GM23248 (cell line): ENCODE results near the gene NSMCE1.

Experiments
- EZH2 ChIP-seq: fragments of 200-600 bp; sonication (generic); IDR thresholded peaks from 2 replicates; pipeline ENCODE4 v1.6.1; 2018; ENCODE audit warnings: antibody characterized with exemption, mild to moderate bottlenecking; ENCODE audit not compliant: insufficient read depth, poor library complexity, severe bottlenecking
- EZH2phosphoT487 ChIP-seq: fragments of 200-600 bp; sonication (generic); IDR thresholded peaks from 2 replicates; pipeline ENCODE4 v1.6.1; 2018; ENCODE audit warnings: antibody characterized with exemption, moderate library complexity, mild to moderate bottlenecking, low read depth; ENCODE audit not compliant: insufficient read depth

DNA sequence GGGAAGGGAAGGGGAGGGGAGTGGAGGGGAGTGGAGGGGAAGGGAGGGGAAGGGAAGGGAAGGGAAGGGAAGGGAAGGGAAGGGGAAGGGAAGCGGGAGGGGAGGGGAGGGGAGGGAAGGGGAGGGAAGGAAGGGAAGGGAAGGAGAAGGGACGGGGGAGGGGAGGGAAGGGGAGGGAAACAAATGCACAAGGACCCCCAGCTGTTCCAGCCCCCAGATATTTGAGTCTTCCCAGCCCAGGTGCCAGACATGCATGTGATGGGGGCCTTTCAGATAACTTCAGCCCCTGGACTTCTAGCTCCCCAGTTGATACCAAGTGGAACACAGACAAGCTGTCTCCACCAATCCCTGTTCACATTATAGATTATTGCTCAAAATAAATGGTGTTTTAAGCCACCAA, 79.9 kb downstream of the NSMCE1 start:
- no peak for TF ChIP-seq EZH2phosphoT487
- no peak for TF ChIP-seq EZH2
